ENCODE data around the gene FICD. TPM values are rescaled to one million over a fixed set of nuclear protein-coding genes. Genes with fewer than 3 reads are reported as not detected.

FICD gene
- total and polyA plus RNA-seq, 2 donors = 2.1 to 3.7 TPM

DNA sequence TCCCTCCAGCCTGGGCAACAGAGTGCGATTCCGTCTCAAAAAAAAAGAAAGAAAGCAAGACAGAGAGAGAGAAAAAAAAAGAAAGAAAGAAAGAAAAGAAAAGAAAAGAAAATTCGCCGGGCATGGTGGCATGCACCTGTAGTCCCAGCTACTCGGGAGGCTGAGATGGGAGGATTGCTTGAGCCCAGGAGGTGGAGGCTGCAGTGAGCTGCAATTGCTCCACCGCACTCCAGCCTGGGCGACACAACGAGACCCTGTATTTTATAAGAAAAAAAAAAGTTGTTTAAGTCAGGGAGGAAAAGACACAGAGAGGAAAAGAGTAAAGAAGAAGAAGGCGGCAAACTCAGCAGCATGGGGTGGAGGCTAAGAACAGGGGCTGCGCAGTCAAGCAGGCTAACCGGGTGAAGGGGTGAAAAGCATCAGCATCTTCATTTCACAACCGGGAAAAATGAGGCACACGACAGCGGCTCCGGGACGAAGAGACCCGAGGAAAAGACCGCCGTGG, 557 bp upstream of the FICD start:
- no peak overlapping the region for H3K27ac ChIP-seq (ENCODE audit: low read depth in 1 of 2, low read length in 1 of 2)
- H3K4me3 ChIP-seq (ENCODE audit: low read length in 2 of 2) = peak overlapping the region; percentile 62 to 81
- H3K9me3 ChIP-seq (ENCODE audit: control insufficient read depth in 2 of 2, insufficient read depth in 1 of 2, low read length in 1 of 2) = no peaks in the 10 kb centered on the region
- H3K36me3 ChIP-seq (ENCODE audit: control insufficient read depth in 2 of 2, insufficient read depth in 2 of 2, low read length in 1 of 2) = peaks cover 21 to 24% of the 10 kb centered on the region in 2 donors
- WGBS = 29% methylated on average over 19 of the region's 19 CpGs
- no peaks in the 10 kb centered on the region for H3K27me3 ChIP-seq (ENCODE audit: control insufficient read depth in 2 of 2, insufficient read depth in 1 of 2, low read length in 1 of 2)
- H3K4me1 ChIP-seq (ENCODE audit: control insufficient read depth in 2 of 2, insufficient read depth in 2 of 2, low read length in 2 of 2) = peaks cover 5 to 10% of the 10 kb centered on the region in 2 donors
- no peak for DNase-seq (ENCODE audit: low read depth in 6 of 9, low spot score in 9 of 9)

DNA sequence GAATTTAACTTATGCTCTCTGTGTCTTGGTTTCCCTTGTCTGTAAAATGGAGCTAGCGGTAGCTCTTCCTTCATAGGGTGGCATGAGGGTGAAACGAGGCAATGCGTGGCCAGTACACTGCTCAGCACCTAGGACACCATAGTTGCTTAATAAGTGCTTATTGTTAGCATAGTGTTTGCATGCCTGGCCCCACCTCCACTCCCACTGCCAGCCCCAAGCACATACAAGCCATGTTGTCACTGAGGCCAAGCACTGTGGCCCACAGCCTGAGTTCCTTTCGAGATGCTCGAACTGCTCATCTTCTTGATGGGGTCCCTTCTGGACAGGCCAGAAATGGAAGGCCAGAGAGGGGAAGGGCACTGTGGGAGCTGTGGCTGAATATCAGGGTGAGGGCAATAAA, 839 bp downstream of the FICD start:
- Histone ChIP-seq H3K9me3 (ENCODE audit: control insufficient read depth in 2 of 2, insufficient read depth in 1 of 2, low read length in 1 of 2) (no peaks in the 10 kb centered on the region), H3K27ac (ENCODE audit: low read depth in 1 of 2, low read length in 1 of 2) (no peak overlapping the region), H3K4me3 (ENCODE audit: low read length in 2 of 2) (peak overlapping the region; percentile 62 to 81), H3K36me3 (ENCODE audit: control insufficient read depth in 2 of 2, insufficient read depth in 2 of 2, low read length in 1 of 2) (peaks cover 33 to 36% of the 10 kb centered on the region in 2 donors), H3K27me3 (ENCODE audit: control insufficient read depth in 2 of 2, insufficient read depth in 1 of 2, low read length in 1 of 2) (no peaks in the 10 kb centered on the region), H3K4me1 (ENCODE audit: control insufficient read depth in 2 of 2, insufficient read depth in 2 of 2, low read length in 2 of 2) (peaks cover 5 to 10% of the 10 kb centered on the region in 2 donors)
- DNase-seq (ENCODE audit: low read depth in 6 of 9, low spot score in 9 of 9) = no peak
- WGBS = 81% methylated on average over 5 of the region's 5 CpGs

DNA sequence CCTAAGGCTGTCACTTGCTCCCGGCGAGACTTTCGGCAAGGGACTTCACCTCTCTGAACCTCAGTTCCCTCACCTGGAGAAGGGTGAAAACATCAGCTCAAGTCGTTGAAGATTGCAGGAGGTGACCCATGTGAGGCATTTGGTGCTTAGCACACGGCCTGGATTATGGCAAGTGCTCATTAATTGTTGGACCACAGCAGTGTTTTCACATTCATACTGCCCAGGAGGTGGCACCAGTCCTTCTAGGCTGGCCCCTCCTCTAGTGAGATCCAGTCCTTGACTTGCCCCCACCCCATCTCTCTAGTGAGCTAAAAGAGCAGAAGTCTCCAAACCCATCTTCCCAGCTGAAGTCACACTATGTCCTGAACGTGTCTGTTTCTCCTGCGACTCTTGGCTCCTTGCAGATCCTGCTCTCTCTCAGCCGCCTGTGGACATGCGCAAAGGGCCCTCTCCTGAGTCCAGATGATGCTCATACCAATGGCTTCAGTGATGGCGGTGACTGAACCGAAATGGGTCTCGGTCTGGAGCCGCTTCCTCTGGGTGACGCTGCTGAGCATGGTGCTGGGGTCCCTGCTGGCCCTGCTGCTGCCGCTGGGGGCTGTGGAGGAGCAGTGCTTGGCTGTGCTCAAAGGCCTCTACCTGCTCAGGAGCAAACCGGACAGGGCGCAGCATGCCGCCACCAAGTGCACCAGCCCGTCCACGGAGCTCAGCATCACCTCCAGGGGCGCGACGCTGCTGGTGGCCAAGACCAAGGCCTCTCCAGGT, 1.6 kb downstream of the FICD start:
- H3K36me3 ChIP-seq (ENCODE audit: control insufficient read depth in 2 of 2, insufficient read depth in 2 of 2, low read length in 1 of 2) = peaks cover 41 to 43% of the 10 kb centered on the region in 2 donors
- peaks cover 5 to 10% of the 10 kb centered on the region in 2 donors for H3K4me1 ChIP-seq (ENCODE audit: control insufficient read depth in 2 of 2, insufficient read depth in 2 of 2, low read length in 2 of 2)
- no peaks in the 10 kb centered on the region for H3K9me3 ChIP-seq (ENCODE audit: control insufficient read depth in 2 of 2, insufficient read depth in 1 of 2, low read length in 1 of 2)
- no peak overlapping the region for H3K27ac ChIP-seq (ENCODE audit: low read depth in 1 of 2, low read length in 1 of 2)
- no peak for DNase-seq (ENCODE audit: low read depth in 6 of 9, low spot score in 9 of 9)
- H3K4me3 ChIP-seq (ENCODE audit: low read length in 2 of 2) = no peak overlapping the region
- no peaks in the 10 kb centered on the region for H3K27me3 ChIP-seq (ENCODE audit: control insufficient read depth in 2 of 2, insufficient read depth in 1 of 2, low read length in 1 of 2)
- WGBS = 96% methylated on average over 23 of the region's 23 CpGs

DNA sequence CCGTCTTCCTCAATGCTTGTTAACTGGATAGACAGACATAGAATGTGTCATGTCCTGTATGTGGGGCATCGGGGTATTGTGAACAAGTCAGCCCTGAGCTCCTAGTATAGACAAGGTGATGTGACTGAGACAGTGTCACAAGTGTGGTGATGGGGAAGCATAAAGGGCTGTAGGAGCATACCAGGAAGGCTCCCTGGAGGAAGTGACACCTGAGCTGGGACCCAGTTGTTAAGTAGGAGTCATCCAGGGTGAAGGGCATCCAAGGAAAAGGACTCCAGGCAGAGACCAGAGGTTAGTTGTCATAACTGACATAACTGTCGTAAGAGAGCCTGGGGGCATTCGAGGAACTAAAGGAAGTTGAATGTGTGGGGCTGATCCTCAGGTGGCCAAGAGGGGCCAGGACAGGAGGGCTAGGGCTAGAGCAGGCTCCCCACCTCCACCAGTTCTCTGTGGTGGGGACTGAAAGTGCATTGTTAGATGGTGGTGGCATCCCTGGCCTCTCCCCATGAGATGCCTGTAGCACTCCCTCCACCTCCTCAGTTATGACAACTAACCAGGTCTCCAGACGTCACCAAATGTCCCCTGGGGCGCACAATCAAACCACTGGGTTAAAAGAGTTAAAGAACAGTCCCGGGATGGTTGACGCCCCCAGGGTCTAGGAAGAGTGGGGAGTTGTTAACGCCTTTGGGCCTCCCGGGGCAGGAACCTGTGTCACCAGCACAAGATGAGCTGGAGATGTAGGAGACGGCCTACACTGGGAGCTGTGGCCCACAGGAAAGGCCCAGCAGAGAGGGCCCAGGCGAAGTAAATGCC, 2.4 kb downstream of the FICD start:
- Histone ChIP-seq H3K4me1 (ENCODE audit: control insufficient read depth in 2 of 2, insufficient read depth in 2 of 2, low read length in 2 of 2) (peaks cover 5 to 8% of the 10 kb centered on the region in 2 donors), H3K27me3 (ENCODE audit: control insufficient read depth in 2 of 2, insufficient read depth in 1 of 2, low read length in 1 of 2) (no peaks in the 10 kb centered on the region), H3K36me3 (ENCODE audit: control insufficient read depth in 2 of 2, insufficient read depth in 2 of 2, low read length in 1 of 2) (peaks cover 48 to 49% of the 10 kb centered on the region in 2 donors), H3K4me3 (ENCODE audit: low read length in 2 of 2) (no peak overlapping the region), H3K9me3 (ENCODE audit: control insufficient read depth in 2 of 2, insufficient read depth in 1 of 2, low read length in 1 of 2) (no peaks in the 10 kb centered on the region), H3K27ac (ENCODE audit: low read depth in 1 of 2, low read length in 1 of 2) (no peak overlapping the region)
- 96% methylated on average over 12 of the region's 12 CpGs for WGBS
- no peak for DNase-seq (ENCODE audit: low read depth in 6 of 9, low spot score in 9 of 9)

DNA sequence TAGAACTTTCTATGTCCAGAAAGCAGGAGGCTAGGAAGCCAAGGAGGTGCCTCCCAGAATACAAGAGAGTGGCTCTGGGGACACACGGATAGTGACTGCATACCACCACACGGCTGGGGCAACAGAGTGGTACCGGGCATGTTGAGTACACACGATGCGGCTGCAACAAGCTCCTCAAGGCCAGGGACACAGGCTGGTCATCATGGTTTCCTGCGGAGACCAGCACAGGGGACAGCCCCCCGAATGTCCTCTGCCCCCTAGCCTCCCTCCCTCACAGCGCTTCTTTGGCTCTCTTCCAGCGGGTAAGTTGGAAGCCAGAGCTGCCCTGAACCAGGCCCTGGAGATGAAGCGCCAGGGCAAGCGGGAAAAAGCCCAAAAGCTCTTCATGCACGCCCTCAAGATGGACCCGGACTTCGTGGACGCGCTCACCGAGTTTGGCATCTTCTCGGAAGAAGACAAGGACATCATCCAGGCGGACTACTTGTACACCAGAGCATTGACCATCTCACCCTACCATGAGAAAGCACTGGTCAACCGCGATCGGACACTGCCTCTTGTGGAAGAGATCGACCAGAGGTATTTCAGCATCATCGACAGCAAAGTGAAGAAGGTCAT, 3.1 kb downstream of the FICD start:
- Histone ChIP-seq H3K4me1 (ENCODE audit: control insufficient read depth in 2 of 2, insufficient read depth in 2 of 2, low read length in 2 of 2) (peaks cover 5 to 8% of the 10 kb centered on the region in 2 donors), H3K27ac (ENCODE audit: low read depth in 1 of 2, low read length in 1 of 2) (no peak overlapping the region), H3K4me3 (ENCODE audit: low read length in 2 of 2) (no peak overlapping the region), H3K36me3 (ENCODE audit: control insufficient read depth in 2 of 2, insufficient read depth in 2 of 2, low read length in 1 of 2) (peaks cover 55 to 56% of the 10 kb centered on the region in 2 donors), H3K27me3 (ENCODE audit: control insufficient read depth in 2 of 2, insufficient read depth in 1 of 2, low read length in 1 of 2) (no peaks in the 10 kb centered on the region), H3K9me3 (ENCODE audit: control insufficient read depth in 2 of 2, insufficient read depth in 1 of 2, low read length in 1 of 2) (no peaks in the 10 kb centered on the region)
- 98% methylated on average over 24 of the region's 24 CpGs for WGBS
- no peak for DNase-seq (ENCODE audit: low read depth in 6 of 9, low spot score in 9 of 9)

DNA sequence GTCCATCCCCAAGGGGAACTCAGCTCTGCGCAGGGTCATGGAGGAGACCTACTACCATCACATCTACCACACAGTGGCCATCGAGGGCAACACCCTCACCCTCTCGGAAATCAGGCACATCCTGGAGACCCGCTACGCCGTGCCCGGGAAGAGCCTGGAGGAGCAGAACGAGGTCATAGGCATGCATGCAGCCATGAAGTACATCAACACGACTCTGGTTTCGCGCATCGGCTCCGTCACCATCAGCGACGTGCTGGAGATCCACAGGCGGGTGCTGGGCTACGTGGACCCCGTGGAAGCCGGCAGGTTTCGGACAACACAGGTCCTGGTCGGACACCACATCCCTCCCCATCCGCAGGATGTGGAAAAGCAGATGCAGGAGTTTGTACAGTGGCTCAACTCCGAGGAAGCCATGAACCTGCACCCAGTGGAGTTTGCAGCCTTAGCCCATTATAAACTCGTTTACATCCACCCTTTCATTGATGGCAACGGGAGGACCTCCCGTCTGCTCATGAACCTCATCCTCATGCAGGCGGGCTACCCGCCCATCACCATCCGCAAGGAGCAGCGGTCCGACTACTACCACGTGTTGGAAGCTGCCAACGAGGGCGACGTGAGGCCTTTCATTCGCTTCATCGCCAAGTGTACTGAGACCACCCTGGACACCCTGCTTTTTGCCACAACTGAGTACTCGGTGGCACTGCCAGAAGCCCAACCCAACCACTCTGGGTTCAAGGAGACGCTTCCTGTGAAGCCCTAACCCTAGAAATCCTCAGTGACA, 3.8 kb downstream of the FICD start:
- DNase-seq (ENCODE audit: low read depth in 6 of 9, low spot score in 9 of 9) = no peak
- Histone ChIP-seq H3K36me3 (ENCODE audit: control insufficient read depth in 2 of 2, insufficient read depth in 2 of 2, low read length in 1 of 2) (peaks cover 62 to 63% of the 10 kb centered on the region in 2 donors), H3K9me3 (ENCODE audit: control insufficient read depth in 2 of 2, insufficient read depth in 1 of 2, low read length in 1 of 2) (no peaks in the 10 kb centered on the region), H3K27ac (ENCODE audit: low read depth in 1 of 2, low read length in 1 of 2) (no peak overlapping the region), H3K27me3 (ENCODE audit: control insufficient read depth in 2 of 2, insufficient read depth in 1 of 2, low read length in 1 of 2) (no peaks in the 10 kb centered on the region), H3K4me1 (ENCODE audit: control insufficient read depth in 2 of 2, insufficient read depth in 2 of 2, low read length in 2 of 2) (peaks cover 5 to 8% of the 10 kb centered on the region in 2 donors), H3K4me3 (ENCODE audit: low read length in 2 of 2) (no peak overlapping the region)
- 97% methylated on average over 39 of the region's 39 CpGs for WGBS

DNA sequence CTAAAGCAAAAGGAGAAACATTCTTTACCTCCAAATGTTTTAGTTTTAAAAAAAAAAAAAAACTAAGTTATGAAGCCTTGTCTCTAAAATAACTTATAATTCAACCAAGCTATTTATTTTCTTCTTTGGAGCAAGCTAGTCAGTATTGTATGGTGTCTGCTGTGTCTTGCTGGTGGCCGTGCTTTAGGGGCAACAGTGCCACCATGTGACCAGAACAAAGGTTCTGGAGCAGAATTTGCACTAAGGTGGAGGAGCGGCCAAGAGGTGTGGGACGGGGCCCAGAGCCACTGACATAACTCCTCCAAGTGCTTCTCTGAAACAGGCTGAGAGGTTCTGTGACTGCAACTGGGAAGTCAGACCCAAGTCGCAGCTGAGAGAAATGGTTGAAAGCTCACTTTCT, 4.5 kb downstream of the FICD start:
- Histone ChIP-seq H3K4me3 (ENCODE audit: low read length in 2 of 2) (no peak overlapping the region), H3K27ac (ENCODE audit: low read depth in 1 of 2, low read length in 1 of 2) (no peak overlapping the region), H3K4me1 (ENCODE audit: control insufficient read depth in 2 of 2, insufficient read depth in 2 of 2, low read length in 2 of 2) (peaks cover 5 to 8% of the 10 kb centered on the region in 2 donors), H3K9me3 (ENCODE audit: control insufficient read depth in 2 of 2, insufficient read depth in 1 of 2, low read length in 1 of 2) (no peaks in the 10 kb centered on the region), H3K36me3 (ENCODE audit: control insufficient read depth in 2 of 2, insufficient read depth in 2 of 2, low read length in 1 of 2) (peaks cover 69% of the 10 kb centered on the region in 2 donors), H3K27me3 (ENCODE audit: control insufficient read depth in 2 of 2, insufficient read depth in 1 of 2, low read length in 1 of 2) (no peaks in the 10 kb centered on the region)
- 93% methylated on average over 4 of the region's 4 CpGs for WGBS
- DNase-seq (ENCODE audit: low read depth in 6 of 9, low spot score in 9 of 9) = no peak

DNA sequence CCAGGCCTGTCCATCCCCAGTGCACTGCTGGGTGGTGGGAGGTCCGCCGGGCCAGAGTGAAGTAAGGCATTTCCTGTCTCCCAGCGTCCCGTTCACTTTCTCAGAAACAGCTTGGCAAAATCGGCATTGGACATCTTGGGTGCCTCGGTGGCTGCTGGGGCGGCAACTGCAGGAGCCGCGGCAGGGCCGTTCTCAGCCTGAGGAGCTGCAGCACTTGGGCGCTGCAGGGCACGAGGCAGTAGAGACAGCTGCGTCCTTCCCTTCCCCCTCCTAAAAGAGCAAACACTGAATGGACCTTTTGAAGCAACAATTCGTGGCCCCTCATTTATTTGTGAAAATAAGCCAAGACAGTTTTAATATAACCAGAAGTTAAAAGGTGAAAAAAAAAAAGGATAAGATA, 8.3 kb downstream of the FICD start:
- WGBS = 96% methylated on average over 14 of the region's 14 CpGs
- Histone ChIP-seq H3K4me3 (ENCODE audit: low read length in 2 of 2) (no peak overlapping the region), H3K4me1 (ENCODE audit: control insufficient read depth in 2 of 2, insufficient read depth in 2 of 2, low read length in 2 of 2) (no peaks in the 10 kb centered on the region), H3K27me3 (ENCODE audit: control insufficient read depth in 2 of 2, insufficient read depth in 1 of 2, low read length in 1 of 2) (no peaks in the 10 kb centered on the region), H3K27ac (ENCODE audit: low read depth in 1 of 2, low read length in 1 of 2) (no peak overlapping the region), H3K36me3 (ENCODE audit: control insufficient read depth in 2 of 2, insufficient read depth in 2 of 2, low read length in 1 of 2) (peaks cover 94 to 95% of the 10 kb centered on the region in 2 donors), H3K9me3 (ENCODE audit: control insufficient read depth in 2 of 2, insufficient read depth in 1 of 2, low read length in 1 of 2) (no peaks in the 10 kb centered on the region)
- no peak for DNase-seq (ENCODE audit: low read depth in 6 of 9, low spot score in 9 of 9)
